ENCODE results near the gene CDC42BPA.

GRCh38 chr1:227357171-227357926 is 39.1 kb upstream of the CDC42BPA start:
- TF ChIP-seq, protein P1, sequence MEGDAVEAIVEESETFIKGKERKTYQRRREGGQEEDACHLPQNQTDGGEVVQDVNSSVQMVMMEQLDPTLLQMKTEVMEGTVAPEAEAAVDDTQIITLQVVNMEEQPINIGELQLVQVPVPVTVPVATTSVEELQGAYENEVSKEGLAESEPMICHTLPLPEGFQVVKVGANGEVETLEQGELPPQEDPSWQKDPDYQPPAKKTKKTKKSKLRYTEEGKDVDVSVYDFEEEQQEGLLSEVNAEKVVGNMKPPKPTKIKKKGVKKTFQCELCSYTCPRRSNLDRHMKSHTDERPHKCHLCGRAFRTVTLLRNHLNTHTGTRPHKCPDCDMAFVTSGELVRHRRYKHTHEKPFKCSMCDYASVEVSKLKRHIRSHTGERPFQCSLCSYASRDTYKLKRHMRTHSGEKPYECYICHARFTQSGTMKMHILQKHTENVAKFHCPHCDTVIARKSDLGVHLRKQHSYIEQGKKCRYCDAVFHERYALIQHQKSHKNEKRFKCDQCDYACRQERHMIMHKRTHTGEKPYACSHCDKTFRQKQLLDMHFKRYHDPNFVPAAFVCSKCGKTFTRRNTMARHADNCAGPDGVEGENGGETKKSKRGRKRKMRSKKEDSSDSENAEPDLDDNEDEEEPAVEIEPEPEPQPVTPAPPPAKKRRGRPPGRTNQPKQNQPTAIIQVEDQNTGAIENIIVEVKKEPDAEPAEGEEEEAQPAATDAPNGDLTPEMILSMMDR (IDR thresholded peaks at IDR 0.05) = peak in 1 of 3 experiments; percentile 12
- TF ChIP-seq POLR2A (IDR thresholded peaks at IDR 0.05) = no peak

Data from testis (tissue), 2 donors.